K562 (cell line): ENCODE results near the gene SLC22A23. TPM values are rescaled to one million over a fixed set of nuclear protein-coding genes. Genes with fewer than 3 reads are reported as not detected.

Experiments
- ADNP ChIP-seq: fragments of 200-800 bp; sonication (Bioruptor generic); IDR thresholded peaks from 2 replicates; pipeline ENCODE4 v1.6.1; 2016; ENCODE audit warnings: missing genetic modification characterization, missing compliant biosample characterization
- EP400 ChIP-seq: fragments of 450-650 bp; IDR thresholded peaks from 2 replicates; pipeline ENCODE4 v1.6.1; 2017; ENCODE audit warnings: antibody characterized with exemption, mild to moderate bottlenecking, moderate library complexity
- FOXA1 ChIP-seq: fragments of 450-650 bp; IDR thresholded peaks from 2 replicates; pipeline ENCODE4 v1.6.1; 2016; ENCODE audit warnings: mild to moderate bottlenecking, borderline replicate concordance
- GABPA ChIP-seq: fragments of 200-800 bp; sonication (Bioruptor generic); conservative IDR thresholded peaks from 2 replicates; pipeline ENCODE4 v1.6.1; 2016; ENCODE audit warnings: low read depth, missing genetic modification characterization, missing compliant biosample characterization
- GATAD2A ChIP-seq: fragments of 450-650 bp; IDR thresholded peaks from 2 replicates; pipeline ENCODE4 v1.6.1; 2017
- GTF2A2 ChIP-seq: IDR thresholded peaks from 2 replicates; pipeline ENCODE4 v1.6.1; 2016; ENCODE audit warnings: mild to moderate bottlenecking, missing genetic modification characterization, missing compliant biosample characterization
- HDGF ChIP-seq: fragments of 450-650 bp; IDR thresholded peaks from 2 replicates; pipeline ENCODE4 v1.6.1; 2016
- KHSRP ChIP-seq: fragments of 450-650 bp; IDR thresholded peaks from 2 replicates; pipeline ENCODE4 v1.6.1; 2017
- NR3C1 ChIP-seq: sonication (generic); formaldehyde crosslinking; IDR thresholded peaks from 2 replicates; pipeline ENCODE4 v1.8.1; 2022; ENCODE audit warnings: missing genetic modification reagents
- NRF1 ChIP-seq, 2 experiments: fragments of 450-650 bp; IDR thresholded peaks in 1 of 2; conservative IDR thresholded peaks in 1 of 2; 2 replicates each; pipeline ENCODE4 v1.6.1; 2014; ENCODE audit warnings: mild to moderate bottlenecking in 2 of 2
- POLR2AphosphoS2 ChIP-seq: IDR thresholded peaks from 2 replicates; pipeline ENCODE4 v1.6.1; 2012; ENCODE audit warnings: low read length, improper control_type of control experiment
- PYGO2 ChIP-seq: fragments of 450-650 bp; IDR thresholded peaks from 2 replicates; pipeline ENCODE4 v1.6.1; 2016; ENCODE audit warnings: mild to moderate bottlenecking, missing genetic modification characterization, moderate library complexity, missing compliant biosample characterization
- RFX5 ChIP-seq: IDR thresholded peaks from 2 replicates; pipeline ENCODE4 v1.6.1; 2011; ENCODE audit warnings: low read depth, mild to moderate bottlenecking, improper control_type of control experiment, low read length
- ZBTB7A ChIP-seq: IDR thresholded peaks from 2 replicates; pipeline ENCODE4 v1.6.1; 2011; ENCODE audit warnings: low read depth, mild to moderate bottlenecking, low read length, moderate library complexity, borderline replicate concordance; ENCODE audit not compliant: control insufficient read depth
- ZNF184 ChIP-seq: sonication (generic); formaldehyde crosslinking; IDR thresholded peaks from 2 replicates; pipeline ENCODE4 v1.5.0; 2020; ENCODE audit warnings: missing genetic modification reagents
- ZNF212 ChIP-seq: fragments of 450-650 bp; formaldehyde crosslinking; IDR thresholded peaks from 2 replicates; pipeline ENCODE4 v1.4.0; 2020; ENCODE audit warnings: mild to moderate bottlenecking
- ZNF408 ChIP-seq: fragments of 250-450 bp; sonication (Bioruptor Pico); IDR thresholded peaks from 2 replicates; pipeline ENCODE4 v1.4.0; 2020; ENCODE audit warnings: low read depth, mild to moderate bottlenecking, moderate library complexity
- polyA plus RNA-seq, 8 experiments: library from polyadenylated mRNA; depleted of rRNA in 4 of 8; stranded (reverse) in 5 of 8; unstranded in 3 of 8; fragments of >200 nt; fragmentation: Nextera tagmentation in 2 of 8; fragmentation: Illumina TruSeq in 1 of 8; extraction: Ambion mirVana in 2 of 8; extraction: Trizol in 1 of 8; gene quantifications; 2 replicates each; pipeline versions ENCODE4 v1.2.1 to v1.2.3, GENCODE V29; 2011 to 2014; ENCODE audit warnings: inconsistent platforms in 1 of 8, missing spikeins in 1 of 8
- total RNA-seq, 7 experiments: library from RNA; depleted of rRNA in 6 of 7; stranded (reverse); fragments of >200 nt in 6 of 7; fragmentation: Illumina TruSeq in 2 of 7; extraction: Trizol in 2 of 7; gene quantifications; 2 replicates each; pipeline versions ENCODE4 v1.2.1 to v1.2.3, GENCODE V29; 2011 to 2021; ENCODE audit warnings: low replicate concordance in 1 of 7
- TF ChIP-seq, protein P1 (sequence below): fragments of 250-450 bp; sonication (Bioruptor Pico); IDR thresholded peaks from 2 replicates; pipeline ENCODE4 v1.9.0; 2021; ENCODE audit warnings: mild to moderate bottlenecking, inconsistent platforms
- TF ChIP-seq, protein P2 (sequence below): fragments of 250-450 bp; sonication (Bioruptor Pico); IDR thresholded peaks from 2 replicates; pipeline ENCODE4 v1.5.0; 2021; ENCODE audit warnings: mild to moderate bottlenecking, moderate library complexity

SLC22A23 gene
- total and polyA plus RNA-seq, 9 of the 15 experiments (the other 6 are each of a cell fraction or from before 2014, with no cell fraction given) = 0.30 to 8.7 (median 2.5) TPM

DNA sequence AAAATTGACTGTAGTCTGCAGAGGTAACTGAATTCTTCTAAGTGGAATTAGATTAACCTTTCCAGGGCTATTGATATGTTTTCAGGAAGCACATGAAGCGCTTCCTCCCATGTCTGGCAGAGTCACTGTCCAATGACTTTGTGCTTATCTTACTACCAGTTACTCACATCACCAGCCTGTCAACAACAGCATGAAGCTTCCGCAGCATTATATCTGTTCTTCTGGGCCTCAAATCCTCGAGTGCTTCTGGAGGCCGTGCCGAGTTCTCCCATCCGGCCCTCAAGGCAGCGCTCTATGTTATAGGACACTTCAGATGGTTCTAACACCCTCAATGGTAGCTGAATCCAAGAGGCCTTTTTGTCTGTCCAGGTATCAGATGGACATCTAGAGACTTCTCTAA, 164.9 kb downstream of the SLC22A23 start (continued):
- TF ChIP-seq, protein P1, sequence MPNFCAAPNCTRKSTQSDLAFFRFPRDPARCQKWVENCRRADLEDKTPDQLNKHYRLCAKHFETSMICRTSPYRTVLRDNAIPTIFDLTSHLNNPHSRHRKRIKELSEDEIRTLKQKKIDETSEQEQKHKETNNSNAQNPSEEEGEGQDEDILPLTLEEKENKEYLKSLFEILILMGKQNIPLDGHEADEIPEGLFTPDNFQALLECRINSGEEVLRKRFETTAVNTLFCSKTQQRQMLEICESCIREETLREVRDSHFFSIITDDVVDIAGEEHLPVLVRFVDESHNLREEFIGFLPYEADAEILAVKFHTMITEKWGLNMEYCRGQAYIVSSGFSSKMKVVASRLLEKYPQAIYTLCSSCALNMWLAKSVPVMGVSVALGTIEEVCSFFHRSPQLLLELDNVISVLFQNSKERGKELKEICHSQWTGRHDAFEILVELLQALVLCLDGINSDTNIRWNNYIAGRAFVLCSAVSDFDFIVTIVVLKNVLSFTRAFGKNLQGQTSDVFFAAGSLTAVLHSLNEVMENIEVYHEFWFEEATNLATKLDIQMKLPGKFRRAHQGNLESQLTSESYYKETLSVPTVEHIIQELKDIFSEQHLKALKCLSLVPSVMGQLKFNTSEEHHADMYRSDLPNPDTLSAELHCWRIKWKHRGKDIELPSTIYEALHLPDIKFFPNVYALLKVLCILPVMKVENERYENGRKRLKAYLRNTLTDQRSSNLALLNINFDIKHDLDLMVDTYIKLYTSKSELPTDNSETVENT (CRISPR knock-in tag) = no peak
- TF ChIP-seq ADNP (no peak), GATAD2A (0 out of 2 replicates have a peak, but pooled peaks have one; percentile 12), ZBTB7A (no peak), ZNF212 (CRISPR knock-in tag) (no peak), EP400 (no peak), HDGF (no peak), NR3C1 (CRISPR knock-in tag) (no peak), RFX5 (no peak), GTF2A2 (tag) (no peak), KHSRP (no peak), NRF1 (conservative IDR thresholded peaks at IDR 0.05 in 1 of 2, IDR thresholded peaks at IDR 0.05 in 1 of 2) (no peak), ZNF184 (no peak), ZNF408 (no peak), FOXA1 (no peak), PYGO2 (tag) (no peak), GABPA (tag) (peak; percentile 38; the same call in 1 of the 2 replicates), POLR2AphosphoS2 (no peak)
- TF ChIP-seq, protein P2, sequence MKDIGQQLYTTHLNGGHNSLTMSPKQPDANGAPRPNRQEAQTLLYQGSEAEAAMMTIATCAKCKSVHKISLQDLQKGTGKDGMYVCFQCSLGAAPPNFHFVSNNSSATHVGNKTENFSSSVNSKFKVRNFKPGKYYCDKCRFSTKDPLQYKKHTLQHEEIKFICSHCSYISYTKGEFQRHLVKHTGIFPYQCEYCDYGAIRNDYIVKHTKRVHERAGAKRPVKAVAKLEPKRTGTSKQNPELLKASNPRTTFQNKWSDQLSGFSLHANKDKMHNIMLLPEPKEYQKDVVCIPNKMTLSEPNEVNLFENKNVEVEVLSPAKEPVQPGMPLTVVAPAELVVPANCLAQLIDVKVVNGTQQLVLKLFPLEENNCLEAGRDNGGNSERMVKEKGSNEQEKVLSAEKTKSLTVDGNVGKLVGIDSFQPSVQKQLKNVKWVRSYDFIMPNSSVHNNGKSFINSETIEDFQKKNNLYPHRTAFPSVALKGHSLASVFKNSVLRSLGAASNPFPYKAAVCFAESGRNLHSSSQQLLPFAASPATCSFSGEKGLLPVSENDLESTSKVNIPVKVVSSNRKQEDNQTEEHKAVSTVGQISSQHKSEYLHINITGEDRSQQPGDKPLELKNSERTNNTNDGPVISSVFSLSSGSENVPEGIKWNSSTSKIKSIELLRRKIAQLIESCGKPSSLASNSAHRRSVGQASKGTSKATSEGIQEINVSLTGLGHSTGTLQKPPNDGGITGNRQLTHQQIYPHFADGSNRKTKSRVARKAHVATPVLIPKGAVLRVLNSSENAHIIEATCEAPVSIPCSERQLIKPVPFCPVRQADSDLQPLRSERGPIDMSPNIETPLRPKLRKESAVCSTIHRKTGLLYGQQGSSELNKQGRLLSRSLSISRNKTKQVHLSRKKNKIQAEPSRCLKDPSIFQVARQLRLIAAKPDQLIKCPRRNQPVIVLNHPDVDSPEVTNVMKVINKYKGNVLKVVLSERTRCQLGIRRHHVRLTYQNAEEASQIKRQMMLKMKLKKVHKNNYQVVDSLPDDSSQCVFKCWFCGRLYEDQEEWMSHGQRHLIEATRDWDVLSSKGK (CRISPR knock-in tag) = no peak
